Measurements from ENCODE around the gene PTCH1. TPM values are rescaled to one million over a fixed set of nuclear protein-coding genes. Genes with fewer than 3 reads are reported as not detected.
A peak's percentile ranks its signal among the peaks of the same experiment; 100 is the strongest.

The PTCH1 gene
- total and polyA plus RNA-seq, 8 donors: 5.4 to 22.6 (median 14.7) TPM

DNA sequence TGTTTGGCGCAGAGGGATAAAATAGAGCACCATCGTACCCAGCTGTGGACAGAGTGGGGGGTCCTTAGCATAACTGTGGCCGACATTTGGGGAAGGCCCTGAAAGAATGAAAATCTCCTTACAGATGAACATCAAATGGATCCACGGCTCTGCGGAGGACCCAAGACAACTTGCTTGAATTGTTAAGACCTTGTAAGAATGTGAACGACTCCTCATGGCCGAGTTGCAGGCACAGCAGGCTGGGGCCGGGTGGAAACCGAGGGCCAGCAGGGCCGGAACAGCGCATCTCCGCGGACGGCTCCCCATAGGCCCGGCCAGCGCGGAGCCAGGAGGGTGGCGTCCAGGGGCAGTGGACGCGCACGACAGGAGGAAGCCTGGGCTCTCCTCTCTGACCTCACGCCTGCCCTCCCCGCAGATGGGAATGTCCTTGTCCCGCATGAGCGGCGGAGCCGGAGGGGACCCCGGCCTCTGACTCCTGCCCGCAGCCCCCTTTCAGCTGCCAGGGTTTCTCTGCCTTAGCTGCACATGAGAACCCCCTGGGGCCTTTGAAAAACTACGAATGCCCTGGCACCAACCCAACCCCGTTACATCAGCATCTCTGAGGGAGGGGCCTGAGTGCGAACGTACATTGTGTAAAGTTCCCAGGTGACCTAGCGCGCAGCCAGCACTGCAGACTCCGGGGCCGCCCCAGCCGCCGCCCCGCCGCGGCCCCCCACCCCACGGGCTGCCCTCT lies 36.2 kb upstream of the PTCH1 start:
- peak overlapping the region in 3 of 4 donors; percentile 5 to 31 (median 23) for H3K4me3 ChIP-seq
- TF ChIP-seq, protein P1, sequence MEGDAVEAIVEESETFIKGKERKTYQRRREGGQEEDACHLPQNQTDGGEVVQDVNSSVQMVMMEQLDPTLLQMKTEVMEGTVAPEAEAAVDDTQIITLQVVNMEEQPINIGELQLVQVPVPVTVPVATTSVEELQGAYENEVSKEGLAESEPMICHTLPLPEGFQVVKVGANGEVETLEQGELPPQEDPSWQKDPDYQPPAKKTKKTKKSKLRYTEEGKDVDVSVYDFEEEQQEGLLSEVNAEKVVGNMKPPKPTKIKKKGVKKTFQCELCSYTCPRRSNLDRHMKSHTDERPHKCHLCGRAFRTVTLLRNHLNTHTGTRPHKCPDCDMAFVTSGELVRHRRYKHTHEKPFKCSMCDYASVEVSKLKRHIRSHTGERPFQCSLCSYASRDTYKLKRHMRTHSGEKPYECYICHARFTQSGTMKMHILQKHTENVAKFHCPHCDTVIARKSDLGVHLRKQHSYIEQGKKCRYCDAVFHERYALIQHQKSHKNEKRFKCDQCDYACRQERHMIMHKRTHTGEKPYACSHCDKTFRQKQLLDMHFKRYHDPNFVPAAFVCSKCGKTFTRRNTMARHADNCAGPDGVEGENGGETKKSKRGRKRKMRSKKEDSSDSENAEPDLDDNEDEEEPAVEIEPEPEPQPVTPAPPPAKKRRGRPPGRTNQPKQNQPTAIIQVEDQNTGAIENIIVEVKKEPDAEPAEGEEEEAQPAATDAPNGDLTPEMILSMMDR (IDR thresholded peaks at IDR 0.05): no peak
- peak; percentile 75 to 92 (median 79) for ATAC-seq

DNA sequence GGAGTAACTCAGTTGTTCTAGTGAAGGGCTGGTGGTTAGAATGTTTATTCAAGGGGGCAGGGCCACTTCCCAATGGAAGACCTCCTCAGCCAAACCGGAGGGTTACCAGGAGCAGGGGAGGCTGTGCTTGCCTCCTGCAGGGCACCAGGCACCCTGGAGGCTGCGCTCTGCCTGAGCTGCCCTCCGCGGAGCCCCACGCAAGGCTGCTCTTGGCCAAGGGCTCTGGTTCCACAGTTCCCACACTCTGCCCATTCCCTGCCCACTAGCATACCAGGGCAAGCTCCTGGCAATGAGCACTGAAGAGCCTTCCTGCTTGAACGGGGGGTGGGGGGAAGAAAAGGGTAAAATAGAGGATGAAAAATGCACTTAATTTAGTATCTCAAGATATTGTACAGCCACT lies 35.5 kb upstream of the PTCH1 start:
- intact Hi-C loops (cut with DNase I): no loop called here
- 85 to 93% methylated on average over 6 of the region's 6 CpGs for WGBS, 2 donors
- no peak overlapping the region for H3K27ac ChIP-seq
- no peaks in the 10 kb centered on the region for H3K27me3 ChIP-seq
- DNase-seq: no peak
- TF ChIP-seq, protein P1 (IDR thresholded peaks at IDR 0.05): no peak
- H3K9me3 ChIP-seq: no peaks in the 10 kb centered on the region
- H3K4me3 ChIP-seq: no peak overlapping the region
- H3K4me1 ChIP-seq: no peaks in the 10 kb centered on the region
- no peaks in the 10 kb centered on the region for H3K36me3 ChIP-seq
- FAIRE-seq: no peak
- ATAC-seq: no peak

More for the DNA sequence above, 36.2 kb upstream of the PTCH1 start:
- intact Hi-C loops (cut with DNase I): no loop called here
- Histone ChIP-seq H3K27ac (no peak overlapping the region), H3K4me1 (no peaks in the 10 kb centered on the region), H3K27me3 (no peaks in the 10 kb centered on the region), H3K36me3 (no peaks in the 10 kb centered on the region), H3K9me3 (no peaks in the 10 kb centered on the region)
- FAIRE-seq (no peak), DNase-seq (peak in 4 of 6 donors; percentile 16 to 68 (median 48))
- 24 to 27% methylated on average over 43 of the region's 43 CpGs for WGBS, 2 donors

DNA sequence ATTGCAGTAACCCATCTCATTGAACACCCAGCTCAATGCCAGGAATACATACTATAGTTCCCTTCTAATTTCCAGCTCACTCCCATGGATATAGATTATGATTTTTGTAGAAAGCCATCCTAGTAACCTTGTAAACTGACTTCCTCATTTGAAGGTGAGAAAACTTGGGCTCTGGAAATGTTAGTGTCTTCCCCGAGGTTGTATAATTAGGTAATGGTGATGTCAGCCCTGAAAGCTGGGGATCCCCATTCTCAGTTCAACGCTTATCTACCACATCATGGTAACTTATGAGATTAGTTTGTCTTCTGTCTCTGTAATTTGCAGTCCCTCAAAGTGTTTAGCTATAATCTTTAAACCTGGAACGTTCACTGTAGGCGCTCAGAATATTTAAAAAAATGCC lies 34.6 kb upstream of the PTCH1 start:
- ATAC-seq: no peak
- Histone ChIP-seq H3K27me3 (no peaks in the 10 kb centered on the region), H3K4me3 (no peak overlapping the region), H3K4me1 (no peaks in the 10 kb centered on the region), H3K27ac (no peak overlapping the region), H3K9me3 (no peaks in the 10 kb centered on the region), H3K36me3 (no peaks in the 10 kb centered on the region)
- DNase-seq: no peak
- FAIRE-seq: no peak
- intact Hi-C loops (cut with DNase I): no loop called here
- 76 to 85% methylated on average over 4 of the region's 4 CpGs for WGBS, 2 donors
- TF ChIP-seq, protein P1 (IDR thresholded peaks at IDR 0.05): no peak

GRCh38 chr9:95545831-95546567 lies 29.2 kb upstream of the PTCH1 start:
- no peaks in the 10 kb centered on the region for H3K27me3 ChIP-seq
- TF ChIP-seq, protein P1 (IDR thresholded peaks at IDR 0.05): no peak
- H3K4me1 ChIP-seq: no peaks in the 10 kb centered on the region
- H3K36me3 ChIP-seq: no peaks in the 10 kb centered on the region
- WGBS, 2 donors: 66 to 77% methylated on average over 12 of the region's 12 CpGs
- no peaks in the 10 kb centered on the region for H3K9me3 ChIP-seq
- H3K4me3 ChIP-seq: no peak overlapping the region
- ATAC-seq (no peak), DNase-seq (no peak), FAIRE-seq (no peak)
- H3K27ac ChIP-seq: no peak overlapping the region
- intact Hi-C loops (cut with DNase I): no loop called here

Data from pancreas (tissue), 10 donors.